Mesendoderm (in vitro differentiated cells): ENCODE data around the gene TBX15. TPM values are rescaled to one million over a fixed set of nuclear protein-coding genes. Genes with fewer than 3 reads are reported as not detected.

Experiments used
- DNase-seq: peaks from one replicate; pipeline ENCODE4 v3.0.0; 2013
- H2AK5ac ChIP-seq: 2 replicates; pipeline ENCODE4 v1.6.1; 2013; ENCODE audit warnings: low read length, inconsistent platforms
- H2BK120ac ChIP-seq: 2 replicates; pipeline ENCODE4 v1.6.1; 2013; ENCODE audit warnings: low read depth, mild to moderate bottlenecking, low read length, moderate library complexity, mixed read lengths
- H2BK15ac ChIP-seq: replicated peaks from 2 replicates; pipeline ENCODE4 v1.6.1; 2013; ENCODE audit warnings: low read depth, mild to moderate bottlenecking, moderate library complexity
- H2BK5ac ChIP-seq: 2 replicates; pipeline ENCODE4 v1.6.1; 2013; ENCODE audit warnings: low read length, inconsistent platforms
- H3K18ac ChIP-seq: 2 replicates; pipeline ENCODE4 v1.6.1; 2013; ENCODE audit warnings: mild to moderate bottlenecking, low read length, mixed read lengths
- H3K23ac ChIP-seq: one replicate; pipeline ENCODE4 v1.6.1; 2013; ENCODE audit warnings: low read length
- H3K27ac ChIP-seq: 2 replicates; pipeline ENCODE4 v1.5.1; 2013; ENCODE audit warnings: low read depth, mild to moderate bottlenecking, inconsistent platforms, low read length, moderate library complexity
- H3K27me3 ChIP-seq: 2 replicates; pipeline ENCODE4 v1.6.1; 2013; ENCODE audit warnings: low read length, control low read depth, mild to moderate bottlenecking, inconsistent platforms; ENCODE audit not compliant: insufficient read depth, poor library complexity
- H3K36me3 ChIP-seq: 2 replicates; pipeline ENCODE4 v1.6.1; 2013; ENCODE audit warnings: low read length, inconsistent platforms; ENCODE audit not compliant: control insufficient read depth, insufficient read depth
- H3K4ac ChIP-seq: one replicate; pipeline ENCODE4 v1.6.1; 2013; ENCODE audit warnings: low read depth, mild to moderate bottlenecking, low read length, moderate library complexity
- H3K4me1 ChIP-seq: 2 replicates; pipeline ENCODE4 v1.6.1; 2013; ENCODE audit warnings: low read depth, low read length, inconsistent platforms; ENCODE audit not compliant: control insufficient read depth
- H3K4me2 ChIP-seq: 2 replicates; pipeline ENCODE4 v1.6.1; 2013; ENCODE audit warnings: low read length
- H3K4me3 ChIP-seq: 2 replicates; pipeline ENCODE4 v1.5.1; 2013; ENCODE audit warnings: mild to moderate bottlenecking, low read length
- H3K56ac ChIP-seq: one replicate; pipeline ENCODE4 v1.6.1; 2013; ENCODE audit warnings: low read length
- H3K79me1 ChIP-seq: 2 replicates; pipeline ENCODE4 v1.6.1; 2013; ENCODE audit warnings: low read length, inconsistent platforms
- H3K79me2 ChIP-seq: 2 replicates; pipeline ENCODE4 v1.6.1; 2013; ENCODE audit warnings: mild to moderate bottlenecking, low read length; ENCODE audit not compliant: control insufficient read depth, insufficient read depth
- H3K9ac ChIP-seq: 2 replicates; pipeline ENCODE4 v1.6.1; 2013; ENCODE audit warnings: low read length, inconsistent platforms
- H4K5ac ChIP-seq: one replicate; pipeline ENCODE4 v1.6.1; 2013; ENCODE audit warnings: low read length
- H4K8ac ChIP-seq: one replicate; pipeline ENCODE4 v1.6.1; 2013; ENCODE audit warnings: low read depth, mild to moderate bottlenecking, control low read depth, low read length, moderate library complexity
- WGBS: extraction: QIAGEN DNeasy Blood & Tissue Kit; methylation state at CpG from one replicate; pipeline ENCODE4 v1.1.7; 2013; ENCODE audit warnings: low lambda C conversion rate, missing lambda C conversion rate; ENCODE audit not compliant: insufficient coverage; ENCODE audit errors: extremely low coverage; 5-methylcytosine and 5-hydroxymethylcytosine counted together
- small RNA-seq: library from polyadenylated mRNA; stranded (forward); fragments of <200 nt; extraction: miRNeasy Mini kit (QIAGEN cat#:217004); gene quantifications from one replicate; pipeline ENCODE3, GENCODE V24; 2013; ENCODE audit not compliant: insufficient read depth

The TBX15 gene

DNA sequence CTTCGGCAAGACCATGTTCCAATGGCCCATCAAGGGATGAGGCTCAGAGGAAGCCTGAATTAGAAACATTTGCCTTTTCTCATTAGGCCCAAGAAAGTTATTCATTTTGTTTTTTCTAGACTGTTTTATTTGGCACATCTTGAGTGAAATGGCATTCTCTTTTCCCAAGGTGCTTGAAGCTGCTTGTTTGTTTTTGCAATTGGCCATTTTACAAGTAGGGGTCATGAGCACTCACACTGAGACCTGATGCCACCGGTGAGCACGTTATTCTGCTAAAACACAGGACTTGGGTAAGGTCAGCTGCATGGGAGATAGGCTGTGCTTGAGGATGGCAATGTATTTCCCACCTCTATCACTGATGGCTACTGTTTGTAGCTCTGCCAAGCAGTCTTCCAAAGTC, 128.1 kb downstream of the TBX15 start:
- no CpG with 5 or more reads among the region's 3 CpGs for WGBS
- no peak overlapping the region for H3K18ac ChIP-seq
- no peak overlapping the region for H2BK5ac ChIP-seq
- H3K4me1 ChIP-seq = no peaks in the 10 kb centered on the region
- H3K27me3 ChIP-seq = no peaks in the 10 kb centered on the region
- no peak overlapping the region for H2AK5ac ChIP-seq
- no peak overlapping the region for H4K5ac ChIP-seq
- H2BK120ac ChIP-seq = no peak overlapping the region
- no peaks in the 10 kb centered on the region for H3K36me3 ChIP-seq
- no peak overlapping the region for H3K4me2 ChIP-seq
- H4K8ac ChIP-seq = no peak overlapping the region
- no peaks in the 10 kb centered on the region for H3K79me2 ChIP-seq
- no peak for DNase-seq
- no peak overlapping the region for H3K4ac ChIP-seq
- no peak overlapping the region for H3K56ac ChIP-seq
- no peak overlapping the region for H3K9ac ChIP-seq
- H2BK15ac ChIP-seq = no peak overlapping the region
- no peak overlapping the region for H3K4me3 ChIP-seq
- no peak overlapping the region for H3K27ac ChIP-seq
- no peak overlapping the region for H3K23ac ChIP-seq
- H3K79me1 ChIP-seq = no peaks in the 10 kb centered on the region

DNA sequence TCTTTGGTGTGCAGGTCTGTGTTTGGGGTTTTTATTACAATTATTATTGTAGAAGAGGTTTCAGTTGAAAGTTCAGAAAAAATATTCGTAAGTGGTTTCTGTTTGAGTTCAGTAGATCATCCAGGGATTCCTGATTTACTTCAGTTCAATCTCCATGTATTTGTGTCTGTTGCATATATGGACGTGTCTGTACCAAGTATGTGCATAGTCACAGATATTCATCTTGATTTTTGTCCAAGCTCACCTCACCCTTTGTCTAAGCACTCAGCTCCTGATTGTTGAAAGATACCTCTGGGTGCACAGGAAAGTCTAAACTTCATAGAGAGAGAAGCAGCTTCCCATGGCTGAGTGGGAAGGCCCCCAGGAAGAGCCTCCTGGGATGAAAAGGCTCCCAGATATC, 141.7 kb downstream of the TBX15 start:
- no CpG with 5 or more reads among the region's 2 CpGs for WGBS
- H3K79me1 ChIP-seq = no peaks in the 10 kb centered on the region

DNA sequence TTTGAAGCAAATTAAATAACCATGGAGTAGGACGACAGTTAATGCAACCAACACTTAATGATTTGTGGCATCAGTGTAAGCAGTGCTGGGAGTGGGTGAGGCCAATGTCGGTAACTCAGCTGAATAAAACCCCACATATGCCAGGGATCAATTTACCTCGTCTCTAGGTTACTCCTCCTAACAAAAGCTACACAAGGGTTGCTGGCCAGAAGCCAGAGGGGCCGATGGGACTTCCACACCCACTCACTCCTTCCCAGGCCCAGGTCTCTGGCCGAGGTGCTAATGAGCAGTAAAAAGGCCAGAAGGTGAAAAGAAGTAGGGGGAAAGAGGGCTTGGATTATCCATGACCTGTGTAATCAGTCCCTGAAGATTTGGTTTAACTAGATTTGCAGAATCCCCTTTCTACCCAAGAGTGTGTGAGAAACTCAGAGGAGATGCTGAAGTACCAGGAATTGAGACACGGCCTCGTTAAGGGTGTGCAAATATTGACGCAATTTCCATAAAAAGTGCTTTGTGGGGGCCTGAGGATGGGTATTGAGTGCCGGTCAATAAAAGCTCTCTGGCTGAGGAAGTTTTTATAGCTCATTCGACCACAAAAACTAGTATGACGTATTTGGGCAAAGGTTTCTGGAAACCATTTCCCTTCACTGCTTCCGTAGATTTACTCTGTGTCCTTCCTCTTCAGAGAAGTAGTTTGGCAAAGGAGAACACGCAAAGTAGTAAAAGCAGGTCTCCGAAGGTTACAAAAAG, 145.5 kb downstream of the TBX15 start:
- H3K36me3 ChIP-seq = no peaks in the 10 kb centered on the region
- no peak overlapping the region for H3K18ac ChIP-seq
- no peak overlapping the region for H3K27ac ChIP-seq
- H3K4me2 ChIP-seq = no peak overlapping the region
- no peak overlapping the region for H3K4me3 ChIP-seq
- H2BK5ac ChIP-seq = no peak overlapping the region
- no peaks in the 10 kb centered on the region for H3K27me3 ChIP-seq
- H2BK15ac ChIP-seq = no peak overlapping the region
- H3K23ac ChIP-seq = no peak overlapping the region
- H4K5ac ChIP-seq = no peak overlapping the region
- H3K4me1 ChIP-seq = no peaks in the 10 kb centered on the region
- H3K79me1 ChIP-seq = no peaks in the 10 kb centered on the region
- H3K4ac ChIP-seq = no peak overlapping the region
- no peak overlapping the region for H3K56ac ChIP-seq
- no CpG with 5 or more reads among the region's 14 CpGs for WGBS
- H3K9ac ChIP-seq = no peak overlapping the region
- no peak overlapping the region for H2AK5ac ChIP-seq
- DNase-seq = peak; percentile 78
- no peak overlapping the region for H4K8ac ChIP-seq
- H3K79me2 ChIP-seq = no peaks in the 10 kb centered on the region
- no peak overlapping the region for H2BK120ac ChIP-seq

More for the DNA sequence above, 141.7 kb downstream of the TBX15 start:
- no peak overlapping the region for H3K23ac ChIP-seq
- no peak overlapping the region for H2AK5ac ChIP-seq
- H2BK5ac ChIP-seq = no peak overlapping the region
- no peak overlapping the region for H2BK15ac ChIP-seq
- no peaks in the 10 kb centered on the region for H3K79me2 ChIP-seq
- no peak overlapping the region for H3K9ac ChIP-seq
- H3K27me3 ChIP-seq = no peaks in the 10 kb centered on the region
- H4K8ac ChIP-seq = no peak overlapping the region
- no peak overlapping the region for H2BK120ac ChIP-seq
- H3K27ac ChIP-seq = no peak overlapping the region
- DNase-seq = no peak
- H3K36me3 ChIP-seq = no peaks in the 10 kb centered on the region
- H4K5ac ChIP-seq = no peak overlapping the region
- no peak overlapping the region for H3K18ac ChIP-seq
- no peaks in the 10 kb centered on the region for H3K4me1 ChIP-seq
- H3K56ac ChIP-seq = no peak overlapping the region
- no peak overlapping the region for H3K4me3 ChIP-seq
- no peak overlapping the region for H3K4me2 ChIP-seq
- H3K4ac ChIP-seq = no peak overlapping the region

DNA sequence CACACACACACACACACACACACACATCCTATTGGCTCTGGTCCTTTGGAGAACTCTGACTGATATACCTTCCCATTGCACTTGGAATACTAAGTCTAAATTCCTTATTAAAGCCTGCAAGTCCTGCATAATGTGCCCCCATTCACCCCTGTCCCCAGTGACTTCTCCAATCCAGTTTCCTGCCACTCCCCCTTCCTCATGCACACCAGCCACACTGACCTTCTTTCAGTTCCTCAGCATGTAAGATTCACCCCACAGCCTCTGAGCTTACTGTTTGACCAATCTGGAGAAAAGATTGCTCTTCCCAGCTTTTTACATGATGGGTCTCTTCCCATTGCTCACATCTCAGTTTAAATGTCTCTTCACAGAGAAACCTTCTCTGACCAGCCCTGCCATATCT, 146.6 kb downstream of the TBX15 start:
- Histone ChIP-seq H3K23ac (no peak overlapping the region), H3K27ac (no peak overlapping the region), H2BK120ac (no peak overlapping the region), H4K8ac (no peak overlapping the region), H2BK5ac (no peak overlapping the region), H3K9ac (no peak overlapping the region), H3K4ac (no peak overlapping the region), H4K5ac (no peak overlapping the region), H3K79me1 (no peaks in the 10 kb centered on the region), H3K36me3 (no peaks in the 10 kb centered on the region), H2BK15ac (no peak overlapping the region), H3K18ac (no peak overlapping the region), H3K56ac (no peak overlapping the region), H2AK5ac (no peak overlapping the region), H3K4me1 (no peaks in the 10 kb centered on the region), H3K4me2 (no peak overlapping the region), H3K27me3 (no peaks in the 10 kb centered on the region), H3K4me3 (no peak overlapping the region), H3K79me2 (no peaks in the 10 kb centered on the region)
- no peak for DNase-seq

Small RNA genes within 50 kb of the gene (small RNA-seq; reads per million reads assigned to genes)
- gene AL139420.2 = not detected
